Measurements from ENCODE around the gene ESRRG. TPM values are rescaled to one million over a fixed set of nuclear protein-coding genes. Genes with fewer than 3 reads are reported as not detected.
A peak's percentile ranks its signal among the peaks of the same experiment; 100 is the strongest.

The ESRRG gene
- polyA plus RNA-seq, 4 donors, result 2.4 to 9.5 (median 5.2) TPM

GRCh38 chr1:216559359-216559758 lies 163.9 kb downstream of the ESRRG start:
- no peaks in the 10 kb centered on the region for H3K4me1 ChIP-seq (ENCODE audit: control insufficient read depth in 3 of 3, insufficient read depth in 2 of 3, low read depth in 1 of 3, low read length in 2 of 3)
- H3K9me3 ChIP-seq (ENCODE audit: control insufficient read depth in 2 of 2, insufficient read depth in 1 of 2, low read depth in 1 of 2, low read length in 1 of 2), result no peaks in the 10 kb centered on the region
- no peaks in the 10 kb centered on the region for H3K27me3 ChIP-seq (ENCODE audit: control insufficient read depth in 3 of 3, insufficient read depth in 3 of 3, low read length in 3 of 3)
- DNase-seq, result no peak
- no peak for FAIRE-seq
- no peak overlapping the region for H3K4me3 ChIP-seq (ENCODE audit: low read depth in 1 of 3, low read length in 3 of 3)
- WGBS, 3 donors, result 65 to 87% (median 86%) methylated on average over 3 of the region's 3 CpGs
- H3K27ac ChIP-seq (ENCODE audit: low read depth in 1 of 3, low read length in 2 of 3), result no peak overlapping the region
- no peaks in the 10 kb centered on the region for H3K36me3 ChIP-seq (ENCODE audit: control insufficient read depth in 3 of 3, insufficient read depth in 2 of 3, low read depth in 1 of 3, low read length in 3 of 3)

- Histone ChIP-seq H3K4me1 (ENCODE audit: control insufficient read depth in 3 of 3, insufficient read depth in 2 of 3, low read depth in 1 of 3, low read length in 2 of 3) (no peaks in the 10 kb centered on the region), H3K36me3 (ENCODE audit: control insufficient read depth in 3 of 3, insufficient read depth in 2 of 3, low read depth in 1 of 3, low read length in 3 of 3) (no peaks in the 10 kb centered on the region), H3K9me3 (ENCODE audit: control insufficient read depth in 2 of 2, insufficient read depth in 1 of 2, low read depth in 1 of 2, low read length in 1 of 2) (no peaks in the 10 kb centered on the region), H3K27ac (ENCODE audit: low read depth in 1 of 3, low read length in 2 of 3) (no peak overlapping the region), H3K27me3 (ENCODE audit: control insufficient read depth in 3 of 3, insufficient read depth in 3 of 3, low read length in 3 of 3) (no peaks in the 10 kb centered on the region), H3K4me3 (ENCODE audit: low read depth in 1 of 3, low read length in 3 of 3) (no peak overlapping the region)
- 71 to 76% (median 74%) methylated on average over 4 of the region's 4 CpGs for WGBS, 3 donors
- FAIRE-seq, result no peak
- no peak for DNase-seq
Observed at GRCh38 chr1:216555653-216556052, 167.6 kb downstream of the ESRRG start.

- no peaks in the 10 kb centered on the region for H3K4me1 ChIP-seq (ENCODE audit: control insufficient read depth in 3 of 3, insufficient read depth in 2 of 3, low read depth in 1 of 3, low read length in 2 of 3)
- no peak overlapping the region for H3K4me3 ChIP-seq (ENCODE audit: low read depth in 1 of 3, low read length in 3 of 3)
- no peak overlapping the region for H3K27ac ChIP-seq (ENCODE audit: low read depth in 1 of 3, low read length in 2 of 3)
- no peaks in the 10 kb centered on the region for H3K36me3 ChIP-seq (ENCODE audit: control insufficient read depth in 3 of 3, insufficient read depth in 2 of 3, low read depth in 1 of 3, low read length in 3 of 3)
- FAIRE-seq, result no peak
- H3K9me3 ChIP-seq (ENCODE audit: control insufficient read depth in 2 of 2, insufficient read depth in 1 of 2, low read depth in 1 of 2, low read length in 1 of 2), result no peaks in the 10 kb centered on the region
- H3K27me3 ChIP-seq (ENCODE audit: control insufficient read depth in 3 of 3, insufficient read depth in 3 of 3, low read length in 3 of 3), result no peaks in the 10 kb centered on the region
- DNase-seq, result peak in 1 of 2 donors; percentile 19
Observed at GRCh38 chr1:216554934-216555333, 168.3 kb downstream of the ESRRG start.

GRCh38 chr1:216553766-216554165 lies 169.5 kb downstream of the ESRRG start:
- H3K4me1 ChIP-seq (ENCODE audit: control insufficient read depth in 3 of 3, insufficient read depth in 2 of 3, low read depth in 1 of 3, low read length in 2 of 3), result no peaks in the 10 kb centered on the region
- no peak overlapping the region for H3K27ac ChIP-seq (ENCODE audit: low read depth in 1 of 3, low read length in 2 of 3)
- no peak overlapping the region for H3K4me3 ChIP-seq (ENCODE audit: low read depth in 1 of 3, low read length in 3 of 3)
- H3K9me3 ChIP-seq (ENCODE audit: control insufficient read depth in 2 of 2, insufficient read depth in 1 of 2, low read depth in 1 of 2, low read length in 1 of 2), result no peaks in the 10 kb centered on the region
- FAIRE-seq (no peak), DNase-seq (no peak)
- WGBS, 3 donors, result 78 to 91% (median 78%) methylated on average over 3 of the region's 3 CpGs
- H3K36me3 ChIP-seq (ENCODE audit: control insufficient read depth in 3 of 3, insufficient read depth in 2 of 3, low read depth in 1 of 3, low read length in 3 of 3), result no peaks in the 10 kb centered on the region
- no peaks in the 10 kb centered on the region for H3K27me3 ChIP-seq (ENCODE audit: control insufficient read depth in 3 of 3, insufficient read depth in 3 of 3, low read length in 3 of 3)

GRCh38 chr1:216553040-216553439 lies 170.2 kb downstream of the ESRRG start:
- Histone ChIP-seq H3K4me1 (ENCODE audit: control insufficient read depth in 3 of 3, insufficient read depth in 2 of 3, low read depth in 1 of 3, low read length in 2 of 3) (no peaks in the 10 kb centered on the region), H3K27me3 (ENCODE audit: control insufficient read depth in 3 of 3, insufficient read depth in 3 of 3, low read length in 3 of 3) (no peaks in the 10 kb centered on the region), H3K27ac (ENCODE audit: low read depth in 1 of 3, low read length in 2 of 3) (no peak overlapping the region), H3K4me3 (ENCODE audit: low read depth in 1 of 3, low read length in 3 of 3) (no peak overlapping the region), H3K36me3 (ENCODE audit: control insufficient read depth in 3 of 3, insufficient read depth in 2 of 3, low read depth in 1 of 3, low read length in 3 of 3) (no peaks in the 10 kb centered on the region), H3K9me3 (ENCODE audit: control insufficient read depth in 2 of 2, insufficient read depth in 1 of 2, low read depth in 1 of 2, low read length in 1 of 2) (no peaks in the 10 kb centered on the region)
- DNase-seq (no peak), FAIRE-seq (no peak)
- WGBS, 3 donors, result 44 to 78% (median 60%) methylated on average over 1 of the region's 1 CpG

- H3K36me3 ChIP-seq (ENCODE audit: control insufficient read depth in 3 of 3, insufficient read depth in 2 of 3, low read depth in 1 of 3, low read length in 3 of 3), result no peaks in the 10 kb centered on the region
- no peak overlapping the region for H3K4me3 ChIP-seq (ENCODE audit: low read depth in 1 of 3, low read length in 3 of 3)
- H3K9me3 ChIP-seq (ENCODE audit: control insufficient read depth in 2 of 2, insufficient read depth in 1 of 2, low read depth in 1 of 2, low read length in 1 of 2), result no peaks in the 10 kb centered on the region
- no peaks in the 10 kb centered on the region for H3K27me3 ChIP-seq (ENCODE audit: control insufficient read depth in 3 of 3, insufficient read depth in 3 of 3, low read length in 3 of 3)
- WGBS, 3 donors, result 59 to 88% (median 85%) methylated on average over 4 of the region's 4 CpGs
- no peaks in the 10 kb centered on the region for H3K4me1 ChIP-seq (ENCODE audit: control insufficient read depth in 3 of 3, insufficient read depth in 2 of 3, low read depth in 1 of 3, low read length in 2 of 3)
- DNase-seq (no peak), FAIRE-seq (no peak)
- H3K27ac ChIP-seq (ENCODE audit: low read depth in 1 of 3, low read length in 2 of 3), result no peak overlapping the region
Observed at GRCh38 chr1:216549796-216550195, 173.4 kb downstream of the ESRRG start.

GRCh38 chr1:216542741-216543140 lies 180.5 kb downstream of the ESRRG start:
- H3K9me3 ChIP-seq (ENCODE audit: control insufficient read depth in 2 of 2, insufficient read depth in 1 of 2, low read depth in 1 of 2, low read length in 1 of 2), result no peaks in the 10 kb centered on the region
- WGBS, 3 donors, result 62 to 76% (median 73%) methylated on average over 2 of the region's 2 CpGs
- no peak overlapping the region for H3K4me3 ChIP-seq (ENCODE audit: low read depth in 1 of 3, low read length in 3 of 3)
- no peaks in the 10 kb centered on the region for H3K36me3 ChIP-seq (ENCODE audit: control insufficient read depth in 3 of 3, insufficient read depth in 2 of 3, low read depth in 1 of 3, low read length in 3 of 3)
- H3K27ac ChIP-seq (ENCODE audit: low read depth in 1 of 3, low read length in 2 of 3), result no peak overlapping the region
- DNase-seq (no peak), FAIRE-seq (no peak)
- H3K27me3 ChIP-seq (ENCODE audit: control insufficient read depth in 3 of 3, insufficient read depth in 3 of 3, low read length in 3 of 3), result no peaks in the 10 kb centered on the region
- no peaks in the 10 kb centered on the region for H3K4me1 ChIP-seq (ENCODE audit: control insufficient read depth in 3 of 3, insufficient read depth in 2 of 3, low read depth in 1 of 3, low read length in 2 of 3)

- DNase-seq, result no peak
- no peak overlapping the region for H3K4me3 ChIP-seq (ENCODE audit: low read depth in 1 of 3, low read length in 3 of 3)
- H3K27me3 ChIP-seq (ENCODE audit: control insufficient read depth in 3 of 3, insufficient read depth in 3 of 3, low read length in 3 of 3), result no peaks in the 10 kb centered on the region
- H3K9me3 ChIP-seq (ENCODE audit: control insufficient read depth in 2 of 2, insufficient read depth in 1 of 2, low read depth in 1 of 2, low read length in 1 of 2), result no peaks in the 10 kb centered on the region
- FAIRE-seq, result no peak
- H3K27ac ChIP-seq (ENCODE audit: low read depth in 1 of 3, low read length in 2 of 3), result no peak overlapping the region
- H3K4me1 ChIP-seq (ENCODE audit: control insufficient read depth in 3 of 3, insufficient read depth in 2 of 3, low read depth in 1 of 3, low read length in 2 of 3), result no peaks in the 10 kb centered on the region
- 80 to 85% (median 85%) methylated on average over 1 of the region's 1 CpG for WGBS, 3 donors
- no peaks in the 10 kb centered on the region for H3K36me3 ChIP-seq (ENCODE audit: control insufficient read depth in 3 of 3, insufficient read depth in 2 of 3, low read depth in 1 of 3, low read length in 3 of 3)
Observed at GRCh38 chr1:216542263-216542662, 181.0 kb downstream of the ESRRG start.

- Histone ChIP-seq H3K9me3 (ENCODE audit: control insufficient read depth in 2 of 2, insufficient read depth in 1 of 2, low read depth in 1 of 2, low read length in 1 of 2) (no peaks in the 10 kb centered on the region), H3K4me3 (ENCODE audit: low read depth in 1 of 3, low read length in 3 of 3) (no peak overlapping the region), H3K4me1 (ENCODE audit: control insufficient read depth in 3 of 3, insufficient read depth in 2 of 3, low read depth in 1 of 3, low read length in 2 of 3) (no peaks in the 10 kb centered on the region), H3K36me3 (ENCODE audit: control insufficient read depth in 3 of 3, insufficient read depth in 2 of 3, low read depth in 1 of 3, low read length in 3 of 3) (no peaks in the 10 kb centered on the region), H3K27ac (ENCODE audit: low read depth in 1 of 3, low read length in 2 of 3) (no peak overlapping the region), H3K27me3 (ENCODE audit: control insufficient read depth in 3 of 3, insufficient read depth in 3 of 3, low read length in 3 of 3) (no peaks in the 10 kb centered on the region)
- 56 to 86% (median 77%) methylated on average over 2 of the region's 2 CpGs for WGBS, 3 donors
- DNase-seq (no peak), FAIRE-seq (no peak)
Observed at GRCh38 chr1:216535751-216536150, 187.5 kb downstream of the ESRRG start.
